DMS 273 (cell line): ENCODE data around the gene CRYGS.
"Not testable (repeated sequence)": the region's sequence is repeated elsewhere in the genome, so short reads cannot be mapped to it uniquely, and the experiment has no call there.

Experiments
- DNase-seq: peaks from one replicate; lab custom pipeline; 2025; ENCODE audit not compliant: unreplicated experiment; lab: John Stamatoyannopoulos, UW

The CRYGS gene

GRCh38 chr3:186520431-186520830 lies 23.7 kb downstream of the CRYGS start:
- peak; percentile 82 for DNase-seq

- DNase-seq = peak; percentile 59
Observed at GRCh38 chr3:186519021-186519658, 25.0 kb downstream of the CRYGS start.

DNA sequence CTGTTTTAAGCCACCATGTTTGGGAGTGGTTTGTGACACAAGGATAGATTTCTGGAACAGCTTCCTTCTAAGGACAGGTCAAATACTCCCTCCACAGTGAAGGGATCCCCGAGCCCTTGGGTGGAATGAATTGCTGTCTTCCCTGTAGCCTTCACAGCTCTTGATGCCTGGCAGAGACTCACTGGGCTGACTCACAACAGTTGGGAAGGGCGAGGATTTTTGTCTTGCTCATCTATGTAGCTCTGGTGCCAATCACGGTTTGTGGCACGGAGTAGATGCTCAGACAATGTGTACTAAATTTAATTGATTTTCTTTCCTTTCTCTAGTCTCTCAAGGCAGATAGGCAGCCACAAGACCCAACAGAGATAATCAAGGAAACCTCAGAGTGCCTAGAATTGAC lies 27.0 kb downstream of the CRYGS start:
- DNase-seq = no peak

- no peak for DNase-seq
Observed at GRCh38 chr3:186516646-186517045, 27.5 kb downstream of the CRYGS start.

- no peak for DNase-seq
Observed at GRCh38 chr3:186515125-186515524, 29.1 kb downstream of the CRYGS start.

- peak; percentile 60 for DNase-seq
Observed at GRCh38 chr3:186514296-186515002, 29.7 kb downstream of the CRYGS start.

GRCh38 chr3:186513386-186513785 lies 30.8 kb downstream of the CRYGS start:
- no peak for DNase-seq

DNA sequence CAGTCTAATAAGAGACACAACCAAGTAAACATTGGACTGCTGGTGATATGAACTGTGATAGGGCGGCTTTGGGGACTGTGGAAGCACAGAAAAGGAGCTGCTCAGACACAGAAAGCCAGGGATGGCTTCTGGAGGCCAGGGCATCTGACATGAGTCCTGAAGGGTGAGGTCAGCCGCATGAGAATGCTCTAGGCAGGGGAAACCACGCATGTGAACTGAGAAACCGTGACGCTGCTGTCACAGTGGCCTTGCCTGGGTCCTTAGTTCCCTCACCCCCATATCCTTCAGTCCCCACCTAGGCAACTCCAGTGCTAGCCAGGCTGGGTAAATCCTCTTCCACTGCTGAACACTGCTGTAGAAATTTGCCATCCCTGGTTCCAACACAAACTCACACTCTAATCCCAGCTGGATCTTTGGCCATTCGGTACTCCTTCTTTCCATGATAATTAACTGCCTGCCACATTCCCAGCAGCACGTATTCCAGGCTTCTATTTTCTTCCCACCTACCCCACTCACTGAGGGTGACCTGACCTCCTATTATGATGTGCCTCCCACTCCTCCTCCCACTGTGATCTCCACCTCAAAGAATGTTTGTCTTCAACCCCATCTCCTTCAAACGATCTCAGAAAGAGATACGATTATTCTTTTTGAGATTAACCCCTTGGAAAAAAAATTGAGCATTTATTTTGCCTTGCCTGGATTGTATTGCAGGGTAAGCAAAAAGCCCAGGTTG lies 31.4 kb downstream of the CRYGS start:
- no peak for DNase-seq

GRCh38 chr3:186511702-186512101 lies 32.5 kb downstream of the CRYGS start:
- no peak for DNase-seq

DNA sequence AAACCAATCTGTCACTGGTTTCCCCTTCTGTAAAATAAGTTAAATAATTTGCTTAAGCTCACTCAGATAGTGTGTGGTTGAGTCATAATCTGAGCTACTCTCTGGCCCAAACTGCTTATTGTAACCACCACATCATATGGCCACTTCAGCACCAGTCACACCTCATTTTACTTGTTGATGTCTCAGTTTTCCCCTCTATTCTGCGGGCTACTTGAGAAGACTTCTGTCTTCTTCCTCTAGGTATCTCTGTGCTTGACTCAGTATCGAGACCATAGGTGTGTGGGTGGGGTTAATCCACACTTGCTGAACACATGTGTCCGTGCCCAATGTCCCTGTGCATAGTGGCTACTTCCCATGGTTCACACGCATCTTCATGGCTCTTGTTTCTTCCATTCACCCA lies 32.9 kb downstream of the CRYGS start:
- no peak for DNase-seq

GRCh38 chr3:186510374-186511079 lies 33.7 kb downstream of the CRYGS start:
- DNase-seq = no peak

DNA sequence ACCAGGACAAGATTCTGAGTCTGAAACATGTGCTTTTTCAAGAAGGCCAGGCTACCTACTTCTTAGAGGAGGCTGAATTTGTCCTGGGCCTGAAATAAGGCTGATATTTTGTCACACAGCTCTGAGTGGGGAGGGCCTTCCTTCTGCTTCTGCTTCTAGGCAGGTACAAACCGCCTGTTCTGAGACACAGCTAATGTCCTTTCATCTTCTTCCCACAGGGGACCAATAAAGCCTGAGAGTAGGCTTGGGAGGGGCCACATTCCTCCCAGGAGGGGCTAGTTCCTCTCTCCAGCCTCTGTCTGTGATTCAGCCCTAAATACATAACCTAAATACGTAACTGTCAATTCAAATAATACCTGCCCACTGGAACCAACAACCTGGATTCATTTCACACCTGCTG lies 34.8 kb downstream of the CRYGS start:
- DNase-seq = no peak

- no peak for DNase-seq
Observed at GRCh38 chr3:186506857-186507256, 37.3 kb downstream of the CRYGS start.

GRCh38 chr3:186506191-186506739 lies 37.9 kb downstream of the CRYGS start:
- DNase-seq = no peak

DNA sequence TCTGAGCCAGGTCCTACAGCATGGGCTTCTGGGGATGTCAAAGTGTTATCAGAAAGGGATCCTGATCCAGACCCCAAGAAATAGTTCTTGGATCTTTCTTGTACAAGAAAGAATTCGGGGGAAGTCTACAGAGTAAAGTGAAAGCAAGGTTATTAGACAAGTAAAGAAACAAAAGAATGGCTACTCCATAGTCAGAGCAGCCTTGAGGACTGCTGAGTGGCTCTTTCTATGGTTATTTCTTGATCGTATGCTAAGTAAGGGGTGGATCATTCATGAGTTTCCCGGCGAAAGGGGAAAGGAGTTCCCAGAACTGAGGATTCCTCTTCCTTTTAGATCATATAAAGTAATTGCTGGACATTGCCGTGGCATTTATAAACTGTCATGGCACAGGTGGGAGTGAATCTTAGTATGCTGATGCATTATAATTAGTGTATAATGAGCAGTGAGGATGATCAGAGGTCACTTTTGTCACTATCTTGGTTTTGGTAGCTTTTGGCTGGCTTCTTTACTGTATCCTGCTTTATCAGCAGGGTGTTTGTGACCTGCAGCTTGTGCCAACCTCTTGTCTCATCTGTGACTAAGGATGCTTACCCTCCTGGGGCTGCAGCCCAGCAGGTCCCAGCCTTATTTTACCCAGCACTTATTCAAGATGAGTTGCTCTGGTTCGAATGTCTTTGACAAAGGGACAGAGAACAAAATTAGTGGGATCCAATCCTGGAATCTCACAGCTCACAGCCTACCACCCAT lies 41.0 kb downstream of the CRYGS start:
- DNase-seq = no peak

DNA sequence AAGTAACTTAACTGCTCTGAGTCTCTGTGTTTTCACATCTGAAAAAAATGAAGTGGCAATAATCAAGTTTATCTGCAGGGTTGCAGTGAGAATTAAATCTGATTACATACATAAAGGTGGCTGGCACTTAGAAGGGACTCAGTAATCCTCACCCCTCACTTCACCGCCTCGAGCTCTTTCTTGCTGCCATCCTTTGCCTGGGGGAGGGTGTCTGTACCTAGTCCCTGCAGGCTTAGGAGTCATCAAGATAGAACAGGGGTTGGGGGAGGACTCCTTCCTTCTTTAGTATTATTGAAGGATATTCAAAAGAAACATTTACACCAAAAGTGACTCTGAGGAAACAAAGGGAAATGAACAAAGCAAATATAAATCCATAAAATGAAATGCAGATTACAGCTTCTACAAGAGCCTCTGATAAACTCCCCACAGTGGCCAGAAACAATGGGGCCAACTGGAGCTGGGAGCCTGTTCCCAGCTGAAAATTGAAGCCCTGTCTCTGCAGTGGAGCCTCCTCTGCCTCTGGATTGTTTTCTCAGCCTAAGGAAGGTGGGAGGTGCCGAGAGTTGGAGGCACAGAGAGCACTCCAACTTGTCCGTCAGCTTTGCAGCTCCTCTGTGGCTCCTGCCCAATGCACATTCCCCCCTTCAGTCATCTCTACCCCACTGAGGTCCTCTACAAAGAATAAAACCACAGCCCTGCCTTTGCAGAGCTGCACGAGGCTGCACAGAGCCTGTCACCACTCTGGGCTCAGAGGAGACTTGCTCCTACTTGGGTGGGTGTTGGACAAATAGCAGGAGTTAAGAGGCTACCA lies 41.8 kb downstream of the CRYGS start:
- no peak for DNase-seq

DNA sequence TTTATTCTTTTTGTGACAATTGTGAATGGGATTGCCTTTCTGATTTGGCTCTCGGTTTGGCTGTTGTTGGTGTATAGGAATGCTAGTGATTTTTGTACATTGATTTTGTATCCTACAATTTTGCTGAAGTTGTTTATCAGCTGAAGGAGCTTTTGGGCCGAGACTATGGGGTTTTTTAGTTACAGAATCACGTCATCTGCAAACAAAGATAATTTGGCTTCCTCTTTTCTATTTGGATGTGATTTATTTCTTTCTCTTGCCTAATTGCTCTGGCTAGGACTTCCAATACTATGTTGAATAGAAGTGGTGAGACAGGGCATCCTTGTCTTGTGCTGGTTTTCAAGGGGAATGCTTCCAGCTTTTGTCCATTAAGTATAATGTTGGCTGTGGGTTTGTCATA lies 44.2 kb downstream of the CRYGS start:
- DNase-seq = not testable (repeated sequence)

DNA sequence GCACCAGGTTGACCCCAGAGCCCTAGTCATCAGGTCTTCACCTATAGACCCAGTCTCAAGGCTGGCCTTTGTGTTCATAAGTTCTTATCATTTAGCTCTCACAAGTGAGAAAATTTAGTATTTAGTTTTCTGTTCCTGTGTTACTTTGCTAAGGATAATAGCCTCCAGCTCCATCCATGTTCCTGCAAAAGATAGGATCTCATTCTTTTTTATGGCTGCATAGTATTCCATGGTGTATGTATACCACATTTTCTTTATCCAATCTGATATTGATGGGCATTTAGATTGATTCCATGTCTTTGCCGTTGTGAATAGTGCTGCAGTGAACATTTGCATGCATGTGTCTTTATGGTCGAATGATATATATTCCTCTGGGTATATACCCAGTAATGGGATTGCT lies 46.2 kb downstream of the CRYGS start:
- not testable (repeated sequence) for DNase-seq

DNA sequence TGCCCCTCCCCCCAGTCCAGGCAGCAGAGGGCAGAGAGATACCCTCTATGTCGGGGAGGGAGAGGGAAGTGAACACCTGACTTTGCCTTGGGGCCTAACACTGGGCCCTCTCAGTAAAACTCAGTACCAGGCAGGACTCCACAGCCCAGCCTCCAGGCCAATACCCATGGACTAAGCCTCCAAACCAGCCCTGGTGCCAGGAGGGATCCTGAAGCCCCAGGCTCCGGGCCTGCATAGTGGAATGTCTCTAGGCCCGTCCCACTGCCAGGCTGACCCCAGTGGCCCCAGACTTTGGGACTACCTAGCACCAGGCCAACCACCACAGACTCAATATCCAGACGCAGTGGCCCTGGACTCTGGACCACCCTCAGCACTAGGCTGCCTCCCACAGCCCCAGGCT lies 46.6 kb downstream of the CRYGS start:
- no peak for DNase-seq

DNA sequence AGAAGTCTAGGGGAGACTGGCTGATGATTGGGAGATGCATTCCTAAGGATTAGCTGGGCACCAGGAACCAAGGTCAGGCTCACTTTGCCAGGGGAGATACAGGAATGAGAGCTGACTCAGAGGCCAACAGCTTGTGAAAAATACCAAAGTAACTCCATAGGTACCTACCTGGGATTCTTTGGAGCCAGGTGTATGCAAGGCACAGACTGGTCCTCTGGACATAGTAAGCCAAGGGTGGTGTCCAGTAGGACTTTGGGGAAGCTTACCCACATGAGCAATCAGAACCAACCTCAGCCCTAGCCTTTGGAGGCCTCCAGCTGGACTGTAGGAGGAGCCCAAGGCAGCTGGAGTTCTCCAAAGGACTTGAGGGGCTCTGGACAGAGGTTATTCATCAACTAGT lies 47.5 kb downstream of the CRYGS start:
- DNase-seq = no peak
